Activated CD8-positive, alpha-beta T cell treated with anti-CD3 and anti-CD28 coated beads for 36 hours (primary cell): ENCODE data around the gene THOP1. TPM values are rescaled to one million over a fixed set of nuclear protein-coding genes. Genes with fewer than 3 reads are reported as not detected.

ENCODE experiments used
- ATAC-seq: fragments of 200-7000 bp; cut with Tn5 transposase; one replicate; pipeline ENCODE4 v1.10.0; 2021; ENCODE audit warnings: mild to moderate bottlenecking, moderate library complexity
- CTCF ChIA-PET: fragments of 350-600 bp; sonication (Branson Sonifier 250); formaldehyde crosslinking; loops from one replicate; lab custom pipeline; 2021; ENCODE audit warnings: antibody characterized with exemption; lab: Charles Lee
- POLR2A ChIA-PET: fragments of 350-600 bp; sonication (Branson Sonifier 250); formaldehyde crosslinking; loops from one replicate; lab custom pipeline; 2021; ENCODE audit warnings: antibody characterized with exemption; lab: Charles Lee
- DNase-seq: peaks from one replicate; pipeline ENCODE4 v3.0.0-alpha.2; 2020
- H3K27ac Mint-ChIP-seq: one replicate; pipeline ENCODE4 v1.8.0; 2021; ENCODE audit warnings: mild to moderate bottlenecking, mixed read lengths
- H3K27me3 Mint-ChIP-seq: one replicate; pipeline ENCODE4 v1.8.0; 2021; ENCODE audit warnings: mixed read lengths
- H3K36me3 Mint-ChIP-seq: one replicate; pipeline ENCODE4 v1.8.0; 2021; ENCODE audit warnings: low read depth, mixed read lengths
- H3K4me1 Mint-ChIP-seq: one replicate; pipeline ENCODE4 v1.8.0; 2021; ENCODE audit warnings: low read depth, mixed read lengths
- H3K4me3 Mint-ChIP-seq: one replicate; pipeline ENCODE4 v1.8.0; 2021; ENCODE audit warnings: mild to moderate bottlenecking, moderate library complexity, mixed read lengths
- H3K9me3 Mint-ChIP-seq: one replicate; pipeline ENCODE4 v1.8.0; 2021; ENCODE audit warnings: mixed read lengths
- CTCF ChIP-seq: fragments of 200-600 bp; IDR thresholded peaks from one replicate; pipeline ENCODE4 v1.8.0; 2022; ENCODE audit warnings: antibody characterized with exemption, mild to moderate bottlenecking
- intact Hi-C: fragments of 100-400 bp; cut with micrococcal nuclease; formaldehyde crosslinking; loops from one replicate; pipeline ENCODE4 v1.10.0; 2022
- total RNA-seq, 2 experiments: library from RNA; stranded (reverse); gene quantifications; one replicate each; pipeline ENCODE4 v1.2.3, GENCODE V29; 2021

The THOP1 gene
- total RNA-seq, 2 experiments from 2014 or later: 157 to 158 TPM

DNA sequence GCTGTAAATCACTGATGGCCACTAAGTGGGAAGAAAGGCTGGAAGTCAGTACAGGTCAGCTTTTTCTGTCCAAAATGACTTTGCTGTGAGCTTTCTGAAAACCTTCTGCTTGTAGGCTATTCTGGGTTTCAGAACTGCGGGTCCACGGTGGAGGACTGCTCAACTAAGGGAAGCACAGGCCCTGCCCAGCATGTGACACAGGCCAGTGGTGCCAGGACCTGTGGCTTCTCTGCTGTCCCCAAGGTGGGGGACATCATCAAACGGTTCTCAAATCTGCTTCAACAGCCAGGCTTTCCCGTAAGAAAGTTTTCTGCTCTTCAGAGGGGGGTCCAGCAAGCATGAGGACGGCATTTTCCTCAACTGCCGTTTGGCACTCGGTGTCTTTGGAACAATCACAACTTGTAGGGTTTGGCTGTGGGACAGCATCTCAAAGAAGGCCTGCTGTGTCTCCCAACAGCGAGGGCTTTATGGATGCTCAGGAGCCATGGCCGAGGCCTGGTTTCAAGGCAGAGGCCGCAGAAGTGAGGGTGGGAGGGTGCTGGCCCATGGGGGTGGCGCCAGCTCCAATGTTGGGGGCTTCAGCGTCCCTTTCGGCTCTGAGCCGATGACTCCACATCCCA lies 6.1 kb upstream of the THOP1 start:
- ChIA-PET POLR2A (no interaction called here), CTCF (interaction anchor here (1.4 kb wide), 1 partner anchor 30 kb away, joined by 3 read pairs; no protein-coding TSS in a partner anchor)
- Mint-ChIP-seq H3K27ac (no peak overlapping the region), H3K9me3 (no peaks in the 10 kb centered on the region), H3K4me3 (no peak overlapping the region), H3K27me3 (no peaks in the 10 kb centered on the region), H3K4me1 (peaks cover 54% of the 10 kb centered on the region), H3K36me3 (peaks cover 24% of the 10 kb centered on the region)
- intact Hi-C loops: no loop called here
- no peak for TF ChIP-seq CTCF
- ATAC-seq (no peak), DNase-seq (no peak)

DNA sequence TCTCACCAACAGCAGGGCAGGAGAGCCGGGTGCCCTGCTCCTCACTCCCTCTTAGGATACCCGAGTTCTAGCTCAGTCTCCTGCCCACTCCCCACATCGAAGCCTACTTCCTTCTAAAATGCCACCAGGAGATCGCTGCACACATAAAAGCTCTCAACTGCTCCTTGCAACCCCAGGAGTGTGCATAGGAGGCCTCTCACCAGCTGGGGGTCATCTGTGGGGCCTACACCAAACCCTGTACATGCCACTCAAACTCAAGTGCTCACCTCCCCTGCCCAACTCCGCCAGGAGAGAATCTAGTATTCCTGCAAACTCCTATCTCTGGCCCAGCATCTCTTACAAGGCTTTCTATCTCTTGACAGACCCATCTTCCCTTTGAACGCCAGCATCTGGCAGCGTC lies 5.0 kb upstream of the THOP1 start:
- Mint-ChIP-seq H3K9me3 (no peaks in the 10 kb centered on the region), H3K27me3 (no peaks in the 10 kb centered on the region), H3K4me3 (no peak overlapping the region), H3K27ac (peak overlapping the region; percentile 41), H3K36me3 (peaks cover 21% of the 10 kb centered on the region), H3K4me1 (peaks cover 50% of the 10 kb centered on the region)
- intact Hi-C loops: loop anchor here (10.0 kb wide), 1 partner anchor 255 kb away; no protein-coding TSS in a partner anchor
- ATAC-seq (no peak), DNase-seq (no peak)
- no peak for TF ChIP-seq CTCF
- CTCF ChIA-PET: interaction anchor here (1.1 kb wide), 1 partner anchor 30 kb away, joined by 3 read pairs; no protein-coding TSS in a partner anchor
- POLR2A ChIA-PET: interaction anchor here (1.2 kb wide), 1 partner anchor 483 kb away, joined by 3 read pairs; no protein-coding TSS in a partner anchor

DNA sequence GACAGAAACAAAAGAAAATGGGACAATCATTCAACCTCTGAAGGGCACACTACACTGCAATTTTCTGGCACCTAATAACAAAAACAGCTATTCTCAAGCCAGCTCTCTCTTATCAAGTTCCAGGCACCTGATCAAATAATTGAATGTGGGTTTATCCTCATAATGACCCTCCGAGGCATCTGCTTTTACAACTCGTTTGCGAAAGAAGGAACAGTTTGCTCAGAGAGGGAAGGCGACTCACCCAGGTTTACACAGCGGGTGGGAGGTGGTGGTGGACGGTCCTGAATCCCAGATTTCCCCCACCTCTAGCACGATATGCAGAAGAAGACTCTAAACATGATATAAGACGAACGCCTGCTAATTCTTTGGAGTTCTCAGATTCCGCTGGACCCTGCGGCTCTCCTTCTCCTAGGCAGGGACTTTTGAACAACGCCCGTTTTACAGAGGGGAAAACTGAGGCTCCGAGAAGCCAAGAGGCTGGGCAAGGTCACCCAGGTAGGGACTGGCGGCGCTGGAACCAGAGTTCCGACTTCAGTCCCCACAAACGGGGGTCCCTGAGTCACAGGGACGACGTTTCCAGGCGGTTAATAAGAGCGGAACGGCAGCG lies 2.9 kb upstream of the THOP1 start:
- peak overlapping the region; percentile 93 for H3K4me3 Mint-ChIP-seq
- H3K27ac Mint-ChIP-seq: peak overlapping the region; percentile 98
- ChIA-PET CTCF (interaction anchor here (1.0 kb wide), 1 partner anchor 90 kb away, joined by 4 read pairs; no protein-coding TSS in a partner anchor), POLR2A (interaction anchor here (0.6 to 1.8 kb wide), 5 partner anchors 23 to 496 kb away, joined by 3 to 6 read pairs (median 3); no protein-coding TSS in a partner anchor)
- no peaks in the 10 kb centered on the region for H3K27me3 Mint-ChIP-seq
- H3K4me1 Mint-ChIP-seq: peaks cover 47% of the 10 kb centered on the region
- no peak for ATAC-seq
- H3K36me3 Mint-ChIP-seq: peaks cover 21% of the 10 kb centered on the region
- peak; percentile 33 for DNase-seq
- intact Hi-C loops: loop anchor here (10.0 kb wide), 1 partner anchor 252 kb away; no protein-coding TSS in a partner anchor
- no peak for TF ChIP-seq CTCF
- no peaks in the 10 kb centered on the region for H3K9me3 Mint-ChIP-seq

DNA sequence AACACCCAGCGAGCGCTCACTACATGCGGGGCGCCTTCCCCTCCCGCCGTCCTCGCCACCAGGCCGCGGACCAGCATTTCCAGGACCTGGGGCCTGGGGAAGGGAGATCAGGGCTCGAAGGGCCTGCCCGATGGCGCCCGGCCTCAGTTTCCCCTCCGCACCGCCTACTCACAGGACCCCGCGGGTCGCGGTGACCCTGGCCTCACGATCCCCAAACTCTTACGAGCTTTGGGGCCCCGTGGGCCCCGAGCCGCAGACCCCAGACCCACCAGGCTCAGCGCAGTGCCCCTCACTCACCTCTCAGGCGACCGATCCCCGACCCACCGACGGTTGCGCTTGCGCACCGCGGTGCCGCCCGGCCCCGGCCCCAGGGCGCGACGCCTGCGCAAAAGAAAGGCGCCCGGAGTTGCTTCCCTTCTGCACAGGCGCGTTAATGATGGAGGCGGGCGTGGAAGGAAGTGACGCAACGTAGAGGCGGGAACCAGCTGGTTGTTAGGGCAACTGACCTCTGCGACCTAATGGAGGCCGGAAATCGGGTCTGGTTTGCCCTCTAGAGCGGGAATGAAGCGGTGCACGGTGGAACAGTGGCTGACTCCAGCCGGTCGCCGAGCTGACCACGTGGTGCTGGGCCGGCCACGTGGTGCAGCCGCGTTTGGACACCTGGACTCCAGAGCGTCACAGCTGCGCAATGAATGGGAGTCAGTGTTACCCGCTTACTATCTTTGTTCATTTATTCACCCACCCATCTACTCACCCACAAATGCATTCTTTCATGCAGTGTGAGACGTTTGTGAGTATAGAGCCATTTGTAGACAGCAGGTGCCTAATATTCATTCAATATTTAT lies 2.1 kb upstream of the THOP1 start, which contains the start of gene SGTA:
SGTA (minus strand) TSS at position 338 of the 845 bp plus-strand sequence. CDS start 14,205 bp downstream, outside the sequence.
- peaks cover 47% of the 10 kb centered on the region for H3K4me1 Mint-ChIP-seq
- peak within 1 kb of the TSS; percentile 98 for H3K27ac Mint-ChIP-seq
- intact Hi-C loops: loop anchor here (10.0 kb wide), 1 partner anchor 252 kb away; no protein-coding TSS in a partner anchor
- H3K9me3 Mint-ChIP-seq: no peaks in the 10 kb centered on the region
- peaks cover 24% of the 10 kb centered on the region for H3K36me3 Mint-ChIP-seq
- POLR2A ChIA-PET: interaction anchor here (0.5 to 1.8 kb wide), 7 partner anchors 18 to 497 kb away, joined by 3 to 6 read pairs (median 3); no protein-coding TSS in a partner anchor
- peak within 1 kb of the TSS; percentile 93 for H3K4me3 Mint-ChIP-seq
- no peak for TF ChIP-seq CTCF
- ATAC-seq: peak; percentile 79
- CTCF ChIA-PET: interaction anchor here (1.0 kb wide), 1 partner anchor 90 kb away, joined by 4 read pairs; no protein-coding TSS in a partner anchor
- DNase-seq: peak; percentile 99
- no peaks in the 10 kb centered on the region for H3K27me3 Mint-ChIP-seq
